Measurements from ENCODE around the gene POLR3B.

POLR3B gene

GRCh38 chr12:106387848-106388377 lies 30.4 kb downstream of the POLR3B start:
- Histone ChIP-seq H3K27ac (no peak overlapping the region), H3K4me3 (no peak overlapping the region)

- Histone ChIP-seq H3K4me3 (no peak overlapping the region), H3K27ac (no peak overlapping the region)
These were observed 31.6 kb downstream of the POLR3B start for GRCh38 chr12:106389151-106389550.

GRCh38 chr12:106392759-106393158 lies 35.2 kb downstream of the POLR3B start:
- H3K4me3 ChIP-seq: no peak overlapping the region
- H3K27ac ChIP-seq: no peak overlapping the region

- Histone ChIP-seq H3K4me3 (no peak overlapping the region), H3K27ac (no peak overlapping the region)
These were observed 52.3 kb downstream of the POLR3B start for GRCh38 chr12:106409878-106410277.

- Histone ChIP-seq H3K4me3 (no peak overlapping the region), H3K27ac (no peak overlapping the region)
These were observed 55.0 kb downstream of the POLR3B start for GRCh38 chr12:106412563-106412962.

GRCh38 chr12:106415134-106415533 lies 57.6 kb downstream of the POLR3B start:
- no peak overlapping the region for H3K4me3 ChIP-seq
- no peak overlapping the region for H3K27ac ChIP-seq

GRCh38 chr12:106416273-106416672 lies 58.7 kb downstream of the POLR3B start:
- Histone ChIP-seq H3K4me3 (no peak overlapping the region), H3K27ac (no peak overlapping the region)

GRCh38 chr12:106417926-106418910 lies 60.7 kb downstream of the POLR3B start:
- Histone ChIP-seq H3K27ac (peak overlapping the region in 1 of 21 experiments; percentile 17), H3K4me3 (no peak overlapping the region)

- H3K4me3 ChIP-seq: no peak overlapping the region
- peak overlapping the region in 1 of 21 experiments; percentile 17 for H3K27ac ChIP-seq
These were observed 61.4 kb downstream of the POLR3B start for GRCh38 chr12:106418970-106419369.

GRCh38 chr12:106423291-106423690 lies 65.7 kb downstream of the POLR3B start:
- no peak overlapping the region for H3K27ac ChIP-seq
- H3K4me3 ChIP-seq: no peak overlapping the region

GRCh38 chr12:106425061-106425702 lies 67.6 kb downstream of the POLR3B start:
- Histone ChIP-seq H3K27ac (no peak overlapping the region), H3K4me3 (no peak overlapping the region)

GRCh38 chr12:106427917-106428316 lies 70.4 kb downstream of the POLR3B start:
- H3K27ac ChIP-seq: no peak overlapping the region

GRCh38 chr12:106428384-106428783 lies 70.8 kb downstream of the POLR3B start:
- Histone ChIP-seq H3K27ac (no peak overlapping the region), H3K4me3 (no peak overlapping the region)

More at GRCh38 chr12:106427917-106428316, 70.4 kb downstream of the POLR3B start:
- H3K4me3 ChIP-seq: no peak overlapping the region

GRCh38 chr12:106429043-106429552 lies 71.5 kb downstream of the POLR3B start:
- no peak overlapping the region for H3K27ac ChIP-seq
- no peak overlapping the region for H3K4me3 ChIP-seq

- Histone ChIP-seq H3K27ac (no peak overlapping the region), H3K4me3 (no peak overlapping the region)
These were observed 72.1 kb downstream of the POLR3B start for GRCh38 chr12:106429636-106430035.

GRCh38 chr12:106431839-106432411 lies 74.4 kb downstream of the POLR3B start:
- H3K27ac ChIP-seq: no peak overlapping the region
- H3K4me3 ChIP-seq: no peak overlapping the region

- no peak overlapping the region for H3K27ac ChIP-seq
- no peak overlapping the region for H3K4me3 ChIP-seq
These were observed 75.5 kb downstream of the POLR3B start for GRCh38 chr12:106433055-106433454.

GRCh38 chr12:106434526-106434925 lies 77.0 kb downstream of the POLR3B start:
- no peak overlapping the region for H3K4me3 ChIP-seq
- no peak overlapping the region for H3K27ac ChIP-seq

GRCh38 chr12:106436164-106436563 lies 78.6 kb downstream of the POLR3B start:
- Histone ChIP-seq H3K27ac (no peak overlapping the region), H3K4me3 (no peak overlapping the region)

GRCh38 chr12:106442575-106442974 lies 85.0 kb downstream of the POLR3B start:
- no peak overlapping the region for H3K27ac ChIP-seq
- no peak overlapping the region for H3K4me3 ChIP-seq

Measured in skin epidermis (tissue), 12 donors.